Stimulated activated CD4-positive, alpha-beta T cell treated with anti-CD3 and anti-CD28 coated beads, Interleukin-2, amount 100 ng/mL, for 48 hours (primary cell): ENCODE results near the gene CLMN.
"Not testable (repeated sequence)": the region's sequence is repeated elsewhere in the genome, so short reads cannot be mapped to it uniquely, and the experiment has no call there.

Experiments
- DNase-seq, 2 donors: peaks; one replicate each; pipeline ENCODE4 v3.0.0-alpha.2; 2020

The CLMN gene

DNA sequence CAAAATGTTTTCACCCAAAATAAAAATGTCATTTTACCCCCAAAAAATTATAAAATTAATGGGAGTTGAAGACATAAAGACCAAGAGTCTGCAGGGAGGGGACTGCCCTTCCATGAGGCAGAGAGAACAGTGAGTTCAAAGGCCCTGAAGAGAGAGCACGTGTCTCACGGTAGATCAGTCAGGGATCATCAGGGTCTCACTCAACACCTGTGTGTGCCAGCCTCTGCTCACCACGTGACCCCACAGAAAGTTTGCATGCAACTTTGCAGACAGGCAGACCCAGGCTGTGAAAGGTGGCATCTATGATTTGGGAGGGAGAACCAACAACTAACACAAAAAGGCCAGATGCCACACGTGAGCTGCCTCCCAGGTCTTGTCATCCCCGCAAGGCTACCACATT is 33.1 kb downstream of the CLMN start:
- no peak for DNase-seq

DNA sequence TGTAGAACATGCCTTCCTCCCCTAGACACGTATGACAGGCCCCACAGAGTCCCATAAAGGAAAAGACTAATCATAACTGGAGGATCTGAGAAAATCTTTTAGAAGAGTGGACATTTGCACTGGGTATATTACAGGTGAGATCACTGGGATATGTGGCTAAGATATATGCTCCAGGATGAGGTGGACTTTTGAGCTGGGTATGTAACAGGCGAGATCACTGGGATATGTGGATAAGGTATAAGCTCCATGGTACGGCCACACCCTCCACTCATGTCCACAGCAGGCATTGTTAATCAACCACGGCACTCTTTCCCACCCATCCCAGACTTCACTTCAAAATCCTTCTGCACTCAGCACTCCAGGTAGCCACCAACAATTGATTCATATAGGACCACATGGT is 34.1 kb downstream of the CLMN start:
- no peak for DNase-seq

DNA sequence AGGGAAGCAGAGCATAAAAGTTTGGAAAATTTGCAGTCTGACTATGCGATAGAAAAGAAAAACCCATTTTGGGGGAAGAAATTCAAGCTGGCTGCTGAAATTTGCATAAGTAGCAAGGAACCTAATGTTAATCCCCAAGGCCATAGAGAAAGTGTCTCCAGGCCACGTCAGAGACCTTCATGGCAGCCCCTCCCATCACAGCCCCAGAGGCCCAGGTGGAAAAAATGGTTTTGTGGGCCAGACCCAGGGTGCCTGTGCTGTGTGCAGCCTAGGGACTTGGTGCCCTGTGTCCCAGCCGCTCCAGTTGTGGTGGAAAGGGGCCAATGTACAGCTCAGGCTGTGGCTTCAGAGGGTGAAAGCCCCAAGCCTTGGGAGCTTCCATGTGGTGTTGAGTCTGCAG is 35.9 kb downstream of the CLMN start:
- not testable (repeated sequence) for DNase-seq

DNA sequence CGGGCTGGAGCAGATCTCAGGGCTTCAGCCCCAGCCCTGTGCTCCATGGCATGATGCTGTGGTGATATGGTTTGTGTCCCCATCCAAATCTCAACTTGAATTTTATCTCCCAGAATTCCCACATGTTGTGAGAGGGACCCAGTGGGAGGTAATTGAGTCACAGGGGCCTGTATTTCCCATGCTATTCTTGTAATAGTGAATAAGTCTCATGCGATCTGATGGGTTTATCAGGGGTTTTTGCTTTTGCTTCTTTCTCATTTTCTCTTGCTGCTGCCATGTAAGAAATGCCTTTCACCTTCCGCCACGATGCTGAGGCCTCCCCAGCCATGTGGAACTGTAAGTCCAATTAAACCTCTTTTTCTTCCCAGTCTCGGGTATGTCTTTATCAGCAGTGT is 36.7 kb downstream of the CLMN start:
- not testable (repeated sequence) for DNase-seq

DNA sequence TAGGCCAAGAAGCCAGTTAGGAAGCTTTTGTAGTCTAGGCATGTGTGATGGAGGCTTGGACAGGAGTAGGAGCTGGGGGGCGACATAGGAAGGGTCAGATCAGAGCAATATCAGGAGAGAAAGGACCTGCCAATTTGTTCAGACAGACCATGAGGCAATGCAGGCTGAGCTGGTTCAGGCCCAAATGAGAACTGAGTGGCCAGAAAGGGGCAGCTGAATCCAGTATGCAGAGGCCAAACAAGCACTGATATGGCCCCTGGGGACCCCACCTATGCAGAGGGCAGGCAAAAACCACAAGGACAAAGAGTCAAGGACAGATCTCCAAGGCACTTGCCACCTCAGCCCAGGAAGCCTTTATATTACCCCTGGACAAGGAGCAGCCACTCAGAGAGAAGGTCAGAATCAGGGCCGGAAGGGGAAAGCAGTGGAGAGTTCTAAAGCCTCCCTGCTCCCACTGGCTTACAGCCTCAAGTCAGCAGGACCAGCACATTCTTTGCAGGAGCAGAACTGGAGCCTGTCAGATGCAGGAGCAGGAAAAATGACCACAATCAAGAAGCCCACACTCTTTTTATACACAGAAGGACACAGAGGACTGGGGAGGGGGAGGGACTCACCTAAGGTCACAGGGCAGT is 37.2 kb downstream of the CLMN start:
- no peak for DNase-seq

DNA sequence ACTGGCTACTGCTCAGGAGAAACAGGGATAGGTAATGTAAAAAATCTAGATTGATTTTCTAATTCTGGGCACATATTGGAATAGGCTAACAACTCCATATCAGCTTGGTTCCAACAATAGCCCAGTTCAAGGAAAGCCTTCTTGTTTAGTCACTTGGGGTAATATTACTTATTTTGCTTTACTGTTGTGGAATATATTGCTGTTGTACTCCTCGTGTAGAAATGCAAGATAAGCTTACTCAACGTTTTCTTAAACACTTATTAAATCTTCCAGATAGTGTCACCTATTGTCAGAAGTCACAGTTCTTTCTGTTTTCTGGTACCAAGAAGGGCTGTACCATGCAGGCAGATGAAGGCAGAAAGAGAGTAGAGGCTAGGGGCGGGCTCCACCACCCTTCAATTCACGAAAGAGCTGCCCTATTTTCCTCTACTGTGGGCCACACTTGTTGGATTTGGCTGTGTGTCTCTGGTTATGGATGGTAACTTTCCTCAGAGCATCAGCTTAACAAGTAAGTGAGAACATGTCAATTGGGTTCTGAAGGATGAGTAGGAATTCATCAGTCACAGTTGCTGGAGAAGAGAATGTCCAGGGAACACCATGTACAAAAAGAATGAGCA is 38.0 kb downstream of the CLMN start:
- DNase-seq, result no peak

DNA sequence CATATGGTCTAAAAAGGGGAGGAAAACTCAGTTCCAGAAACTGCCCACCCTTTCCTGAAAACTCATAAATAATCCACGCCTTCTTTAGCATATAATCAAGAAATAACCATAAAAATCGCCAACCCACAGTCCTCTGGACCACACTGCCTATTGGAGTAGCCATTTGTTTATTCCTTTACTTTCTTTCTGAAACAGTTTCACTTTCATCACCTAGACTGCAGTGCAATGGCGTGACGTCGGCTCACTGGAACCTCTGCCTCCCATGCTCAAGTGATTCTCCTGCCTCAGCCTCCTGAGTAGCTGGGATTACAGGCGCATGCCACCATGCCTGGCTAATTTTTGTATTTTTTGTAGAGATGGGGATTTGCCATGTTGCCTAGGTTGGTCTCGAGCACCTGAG is 44.2 kb downstream of the CLMN start:
- no peak for DNase-seq

DNA sequence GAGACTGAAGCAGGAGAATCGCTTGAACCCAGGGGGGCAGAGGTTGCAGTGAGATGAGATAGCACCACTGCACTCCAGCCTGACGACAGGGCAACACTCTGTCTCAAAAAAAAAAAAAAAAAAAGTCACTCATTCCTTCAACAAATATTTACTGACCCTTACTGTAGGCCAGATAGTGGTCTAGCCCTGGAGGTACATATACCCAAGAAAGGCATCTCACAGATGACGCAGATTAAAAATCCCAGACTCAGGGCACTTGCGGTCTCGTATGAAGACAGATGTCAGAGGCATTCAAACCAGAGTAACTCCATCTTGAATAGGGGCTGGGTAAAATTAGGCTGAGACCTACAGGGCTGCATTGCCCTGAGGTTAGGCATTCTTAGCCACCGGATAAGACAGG is 44.8 kb downstream of the CLMN start:
- no peak for DNase-seq

DNA sequence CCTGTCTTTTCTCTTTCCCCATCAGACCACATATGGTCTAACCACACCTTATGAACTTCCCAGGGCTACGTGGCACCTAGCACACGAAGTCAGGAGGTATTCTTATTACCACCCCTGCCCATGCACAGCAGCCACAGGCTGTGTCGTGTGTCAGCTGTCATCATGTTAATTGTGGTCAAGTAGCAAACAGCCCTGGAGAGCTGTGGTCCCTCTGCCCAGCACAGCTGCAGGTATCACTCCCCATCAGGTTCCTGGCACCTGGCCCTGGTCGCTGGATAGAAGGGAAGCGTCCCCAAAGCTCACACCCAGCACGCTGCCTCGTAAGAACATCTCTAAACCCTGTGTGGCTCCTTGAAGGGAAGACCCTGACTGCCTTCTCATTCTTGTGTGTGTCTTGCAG is 45.4 kb downstream of the CLMN start:
- no peak for DNase-seq

DNA sequence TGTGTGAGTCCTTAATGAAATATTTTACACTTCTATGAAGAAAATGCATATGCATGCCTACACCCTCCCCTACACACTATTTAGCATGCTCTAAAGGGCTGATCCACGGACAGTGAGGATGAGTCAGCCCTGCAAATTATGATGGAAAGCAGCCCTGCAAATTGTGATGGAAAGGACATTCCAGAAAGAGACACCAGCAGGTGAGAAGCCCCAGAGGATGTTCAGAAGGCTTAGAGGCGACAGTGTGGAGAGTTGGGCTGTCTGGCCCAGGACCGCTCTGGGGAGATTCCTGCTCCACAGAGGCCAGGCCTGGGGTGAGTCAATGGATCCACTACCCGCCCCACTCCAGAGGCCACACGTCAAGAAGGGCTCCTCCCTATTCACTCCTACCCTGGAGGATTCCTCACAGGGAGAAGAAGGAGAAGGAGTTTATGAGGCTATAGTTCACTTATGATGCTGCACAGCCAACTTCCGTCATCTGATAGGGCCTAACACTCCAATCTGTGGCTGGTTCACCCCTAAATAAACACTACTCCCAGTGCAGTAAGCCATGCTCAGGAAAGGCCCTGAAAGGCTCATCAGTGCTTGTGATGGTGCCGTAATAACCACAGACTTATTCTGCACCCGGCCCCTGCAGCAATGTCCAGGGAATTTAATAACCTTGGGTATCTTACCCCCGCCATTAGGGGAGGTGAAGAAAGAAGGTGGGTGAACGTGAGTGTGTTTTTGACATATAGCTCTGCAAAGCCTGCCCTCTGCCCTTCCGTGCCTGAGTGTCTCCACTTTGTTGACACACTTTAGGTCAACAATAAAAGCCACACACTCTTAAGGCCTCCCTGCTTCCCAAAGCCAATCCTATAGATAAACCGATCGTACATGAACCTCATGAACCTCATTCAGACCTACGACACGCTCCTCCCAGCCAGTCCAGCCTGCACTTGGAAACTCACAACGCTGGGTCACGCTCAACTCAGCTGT is 46.4 kb downstream of the CLMN start:
- no peak for DNase-seq

DNA sequence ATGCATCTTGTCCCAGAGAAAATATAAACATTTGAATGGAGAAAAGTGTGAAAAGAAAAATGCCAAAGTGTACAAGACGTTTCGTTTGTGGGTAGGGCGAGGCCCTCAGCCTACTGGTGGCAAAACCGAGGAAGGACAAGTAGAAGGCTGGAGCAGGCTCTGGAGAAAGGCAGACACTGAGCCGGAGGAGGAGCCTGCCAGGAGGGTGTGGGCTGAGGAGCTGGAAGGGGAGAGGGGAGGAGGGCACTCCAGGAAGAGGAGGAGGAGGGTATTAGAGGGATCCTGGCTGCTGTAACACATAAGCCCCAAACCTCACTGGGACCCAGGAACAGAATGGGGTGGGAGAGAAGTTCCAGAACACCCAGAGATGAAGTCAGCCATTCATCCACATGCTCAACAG is 47.7 kb downstream of the CLMN start:
- DNase-seq, result no peak

DNA sequence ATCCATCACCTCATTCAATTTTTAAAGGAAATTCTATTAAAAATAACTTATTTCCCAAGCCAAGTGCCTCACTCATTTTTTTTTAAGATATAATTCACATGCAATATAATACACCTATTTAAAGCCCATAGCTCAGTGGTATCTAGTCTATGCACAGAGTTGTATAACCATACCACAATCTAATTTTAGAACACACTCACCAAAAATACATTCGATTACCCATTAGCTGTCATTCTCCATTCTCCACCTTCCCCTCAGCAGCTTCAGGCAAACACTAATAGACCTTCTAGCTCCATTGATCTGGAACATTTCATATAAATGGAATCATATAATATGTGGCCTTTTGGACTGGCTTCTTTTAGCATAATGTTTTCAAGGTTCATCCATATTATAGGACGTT is 49.5 kb downstream of the CLMN start:
- no peak for DNase-seq

DNA sequence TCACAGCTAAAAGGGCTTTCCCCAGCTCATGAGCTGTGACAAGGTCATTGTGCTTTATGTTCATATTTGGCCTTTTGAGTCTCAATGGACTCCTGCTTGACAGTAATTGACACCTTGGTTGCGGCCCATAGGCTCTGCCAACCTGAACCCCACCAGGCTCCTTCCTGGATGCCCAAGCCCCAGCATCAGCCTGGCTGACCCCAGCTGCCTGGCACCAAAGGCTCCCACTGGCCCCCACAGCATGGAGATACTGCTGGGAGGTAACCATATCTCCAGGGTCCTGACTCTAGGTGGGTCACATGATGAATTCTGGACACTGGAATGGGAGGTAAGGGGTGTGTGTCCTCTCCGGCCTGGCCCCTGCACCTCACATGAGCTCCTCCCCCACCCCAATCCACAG is 50.2 kb downstream of the CLMN start:
- no peak for DNase-seq

DNA sequence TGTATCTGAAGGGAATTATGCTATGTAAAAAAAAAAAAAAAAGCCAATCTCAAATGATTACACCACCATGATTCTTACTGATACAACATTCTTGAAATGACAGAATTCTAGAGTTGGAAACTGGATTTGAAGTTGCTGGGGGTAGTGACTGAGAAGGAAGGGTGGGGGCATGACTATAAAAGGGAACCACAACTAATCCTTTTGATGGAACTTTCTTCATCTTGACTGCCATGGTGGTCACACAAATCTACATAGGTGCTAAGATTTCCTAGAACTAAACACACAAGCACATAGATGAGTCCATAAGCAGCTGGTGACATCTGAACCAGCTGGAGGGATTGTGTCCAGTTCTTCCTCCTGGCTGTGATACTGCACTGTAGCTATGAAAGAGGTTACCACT is 51.4 kb downstream of the CLMN start:
- no peak for DNase-seq

DNA sequence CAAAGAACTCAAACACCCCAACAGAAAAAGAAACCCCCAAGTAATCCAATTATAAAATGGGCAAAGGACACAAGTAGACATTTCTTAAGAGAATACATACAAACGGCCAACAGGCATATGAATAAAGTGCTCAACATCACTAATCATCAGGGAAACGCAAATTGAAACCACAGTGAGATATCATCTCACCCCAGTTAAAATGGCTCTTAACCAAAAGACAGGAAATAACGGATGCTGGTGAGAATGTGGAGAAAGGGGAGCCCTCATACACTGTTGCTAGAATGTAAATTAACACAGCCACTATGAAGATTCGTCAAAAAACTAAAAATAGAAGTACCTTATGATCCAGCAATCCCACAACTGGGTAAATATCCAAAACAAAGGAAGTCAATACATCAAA is 52.4 kb downstream of the CLMN start:
- no peak for DNase-seq

DNA sequence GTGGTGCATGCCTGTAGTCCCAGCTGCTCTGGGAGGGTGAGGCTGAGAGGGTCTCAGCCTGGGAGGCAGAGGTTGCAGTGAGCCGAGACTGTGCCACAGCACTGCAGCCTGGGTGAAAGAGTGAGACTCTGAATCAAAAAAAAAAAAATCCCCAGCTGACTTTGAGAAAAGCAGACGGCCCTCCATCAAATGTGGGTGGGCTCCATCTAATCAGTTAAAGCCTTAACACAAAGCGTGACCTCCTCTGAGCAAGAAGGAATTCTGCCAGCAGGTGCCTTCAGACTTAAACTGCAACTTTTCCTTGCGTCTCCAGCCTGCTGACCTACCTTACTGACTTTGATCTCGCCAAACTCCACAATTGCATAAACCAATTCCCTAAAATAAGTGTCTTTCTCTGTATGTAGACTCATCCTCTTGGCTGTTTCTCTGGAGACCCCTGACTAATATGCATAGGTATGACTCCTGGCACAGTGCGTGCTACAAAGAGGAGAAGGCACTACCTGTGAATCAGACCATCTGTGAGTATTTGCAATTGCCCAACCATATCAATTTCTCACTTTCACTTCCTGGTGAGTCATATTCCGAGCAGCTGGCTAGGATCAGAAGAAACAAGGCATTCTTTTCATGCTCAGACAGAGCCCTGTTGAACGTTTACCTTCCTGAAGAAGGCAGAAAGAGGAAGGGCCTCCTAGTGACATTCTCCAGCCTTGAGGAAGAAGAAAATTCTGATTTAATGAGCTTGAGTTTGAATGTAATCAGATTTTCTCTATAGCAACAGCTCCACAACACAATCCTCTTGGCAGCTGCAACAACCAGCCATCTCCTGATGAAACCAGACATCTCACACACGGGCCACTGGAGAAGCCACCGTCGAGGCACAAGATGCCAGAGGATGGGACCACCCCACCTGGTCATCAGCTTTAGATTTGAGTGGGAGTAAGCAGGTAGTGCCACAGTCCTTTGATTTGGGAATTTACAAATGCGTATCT is 54.3 kb downstream of the CLMN start:
- peak; percentile 22 to 27 for DNase-seq

DNA sequence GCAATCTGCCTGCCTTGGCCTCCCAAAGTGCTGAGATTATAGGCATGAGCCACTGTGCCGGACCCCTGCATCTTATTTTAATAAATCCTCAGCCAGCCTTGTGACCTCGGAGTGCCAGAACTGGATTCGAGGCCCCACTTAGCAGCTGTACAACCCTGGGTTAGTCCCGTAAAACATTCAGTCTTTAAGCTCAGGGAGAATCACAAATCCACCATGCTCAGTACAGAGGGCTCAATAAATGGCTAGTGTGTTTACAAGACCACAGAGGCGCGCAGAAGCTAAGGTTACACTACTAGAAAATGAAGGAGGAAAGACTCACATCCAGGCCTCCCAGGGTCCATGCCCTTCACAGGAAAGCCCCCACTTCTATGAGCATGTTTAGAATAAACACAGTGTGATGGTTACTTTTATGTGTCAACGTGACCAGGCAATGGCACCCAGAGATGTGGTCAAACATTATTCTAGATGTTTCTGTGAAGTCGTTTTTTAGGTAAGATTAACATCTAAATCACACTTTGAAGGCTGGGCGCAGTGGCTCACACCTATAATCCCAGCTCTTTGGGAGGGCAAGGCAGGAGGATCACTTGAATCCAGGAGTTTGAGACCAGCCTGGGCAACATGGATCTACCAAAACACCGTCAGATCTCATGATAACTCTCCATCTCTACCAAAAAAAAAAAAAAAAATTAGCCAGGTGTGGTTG is 55.3 kb downstream of the CLMN start:
- DNase-seq, result no peak

DNA sequence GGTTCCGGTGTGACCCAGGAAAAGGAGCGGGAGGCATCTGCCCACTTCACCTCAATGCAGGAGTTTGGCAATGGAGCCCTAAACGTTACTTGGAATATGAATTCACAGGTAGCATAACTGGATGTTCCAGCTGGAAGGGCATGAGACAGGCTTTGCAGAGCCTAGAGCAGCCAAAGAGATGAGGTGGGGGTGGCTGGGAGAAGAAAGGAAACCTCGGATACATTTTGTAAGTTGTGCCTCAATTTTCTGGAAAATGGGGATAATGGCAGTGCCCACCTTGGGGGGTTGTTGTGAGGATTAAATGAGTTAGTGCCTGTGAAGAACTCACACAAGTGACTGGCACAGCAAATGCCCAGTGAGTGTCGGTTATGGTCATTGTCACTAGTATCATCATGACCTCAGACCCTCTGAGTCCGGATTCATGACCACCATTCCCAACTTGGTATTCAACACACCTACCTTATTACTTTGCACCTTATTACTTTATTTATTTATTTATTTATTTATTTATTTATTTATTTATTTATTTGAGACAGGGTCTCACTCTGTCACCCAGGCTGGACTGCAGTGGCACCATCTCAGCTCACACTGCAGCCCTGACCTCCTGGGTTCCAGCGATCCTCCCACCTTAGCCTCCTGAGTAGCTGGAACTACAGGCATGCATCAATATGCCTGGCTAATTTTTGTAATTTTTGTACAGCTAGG is 56.0 kb downstream of the CLMN start:
- no peak for DNase-seq

DNA sequence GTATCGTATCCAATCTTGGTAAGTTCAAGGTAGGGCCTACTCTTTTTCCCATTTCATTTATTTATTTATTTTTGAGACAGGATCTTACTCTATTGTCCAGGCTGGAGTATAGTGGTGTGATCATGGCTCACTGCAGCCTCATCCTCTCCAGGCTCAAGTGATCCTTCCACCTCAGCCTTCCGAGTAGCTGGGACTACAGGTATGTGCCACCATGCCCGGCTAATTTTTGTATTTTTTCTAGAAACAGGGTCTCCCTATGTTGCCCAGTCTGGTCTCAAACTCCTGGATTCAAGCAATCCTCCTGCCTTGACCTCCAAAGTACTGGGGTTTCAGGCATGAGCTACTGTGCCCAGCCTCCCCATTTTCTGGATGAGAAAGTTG is 57.2 kb downstream of the CLMN start:
- no peak for DNase-seq

DNA sequence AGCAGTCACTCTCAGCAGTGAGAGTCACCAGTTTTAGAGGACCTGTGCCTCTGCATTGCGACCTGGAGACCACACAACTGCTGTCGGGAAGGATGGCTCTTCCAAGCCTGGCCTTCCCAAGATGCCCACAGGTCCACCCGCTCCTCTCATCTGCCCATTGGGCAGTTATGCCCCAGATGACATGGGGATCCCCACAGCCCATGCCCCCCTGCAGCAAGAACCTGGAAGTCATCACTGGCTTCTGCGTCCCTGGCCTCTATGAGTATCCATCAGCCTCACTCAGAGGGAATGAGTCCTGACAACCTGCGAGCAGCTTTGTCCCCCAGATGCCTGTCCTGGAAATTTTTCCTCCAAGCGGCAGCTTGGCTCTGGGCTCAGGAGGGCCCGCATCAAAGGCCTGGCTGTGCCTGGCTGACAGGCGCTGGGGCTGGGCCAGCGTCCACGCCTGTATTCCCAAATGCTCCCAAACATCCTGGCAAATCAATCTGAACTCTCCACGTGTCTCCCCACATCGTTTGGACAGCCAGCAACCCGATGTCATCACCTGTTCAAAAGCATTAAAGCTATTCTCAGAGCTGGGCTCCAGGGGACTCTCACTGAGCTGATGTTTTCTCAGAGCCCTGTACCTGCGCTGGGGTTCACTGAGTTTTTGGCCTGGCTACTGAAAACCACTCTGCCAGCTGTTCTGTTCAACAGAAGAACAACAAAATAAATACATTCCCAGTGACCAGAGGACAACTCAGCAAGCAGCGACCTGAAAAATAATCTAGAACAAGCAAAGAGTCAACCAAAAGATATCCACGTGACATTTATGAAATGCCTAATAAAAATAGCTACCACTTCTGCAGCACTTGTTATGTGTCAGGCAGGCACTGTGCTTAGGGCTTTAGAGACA is 57.8 kb downstream of the CLMN start:
- DNase-seq, result no peak
